ENCODE data around the gene TBC1D22A. TPM values are rescaled to one million over a fixed set of nuclear protein-coding genes. Genes with fewer than 3 reads are reported as not detected.
A peak's percentile ranks its signal among the peaks of the same experiment; 100 is the strongest.

TBC1D22A gene
- polyA plus RNA-seq, 1 of the 3 experiments (the other 2 are of a cell fraction), result 16.5 TPM

DNA sequence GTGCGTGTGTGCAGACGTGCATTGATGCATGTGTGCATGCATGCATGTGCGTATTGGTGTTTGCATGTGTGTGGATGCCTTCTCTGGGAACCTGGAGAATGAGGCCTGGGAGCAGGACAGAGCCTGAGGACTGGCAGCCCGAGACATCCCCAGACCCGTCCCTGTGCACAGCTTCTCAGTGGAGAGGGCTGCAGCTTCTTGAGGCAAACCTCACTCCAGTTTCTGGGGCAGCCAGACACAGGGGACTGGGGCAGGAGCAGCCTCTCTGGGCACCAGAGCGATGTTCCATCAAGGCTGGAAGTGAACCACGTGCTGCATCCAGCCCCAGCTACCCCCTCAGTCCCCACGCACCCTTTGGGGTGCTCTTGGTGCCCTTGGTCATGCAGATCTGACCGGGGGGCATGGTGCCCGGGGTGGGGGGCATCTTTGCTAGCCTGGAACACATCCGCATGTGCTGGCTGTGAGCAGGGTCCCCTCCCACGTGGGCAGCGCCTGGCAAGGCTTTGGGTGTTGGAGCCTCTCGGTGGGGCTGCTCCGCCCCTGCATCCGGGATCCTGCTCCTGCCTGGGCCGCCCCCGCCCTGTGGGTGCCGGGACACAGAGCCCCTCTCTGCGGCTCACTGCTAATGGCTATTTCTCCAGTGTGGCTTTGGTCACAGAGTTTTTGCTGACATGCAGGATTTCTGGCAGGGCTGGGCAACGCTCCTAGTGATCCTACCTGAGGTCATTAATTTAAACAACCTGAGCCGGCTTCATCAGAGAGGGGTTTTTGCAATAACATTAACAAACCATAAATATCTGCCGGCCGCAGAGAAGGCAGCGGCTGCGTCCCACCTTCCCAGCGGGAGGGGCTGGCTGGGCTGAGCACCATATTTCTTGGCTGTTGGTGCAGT lies 434.7 kb downstream of the TBC1D22A start:
- no peak overlapping the region for H3K4me2 ChIP-seq
- no peaks in the 10 kb centered on the region for H3K79me2 ChIP-seq (ENCODE audit: insufficient read depth)
- no peak overlapping the region for H3K9ac ChIP-seq
- H3K9me3 ChIP-seq, result no peaks in the 10 kb centered on the region
- no peaks in the 10 kb centered on the region; a peak in 1 of 4 replicates for H3K4me1 ChIP-seq (ENCODE audit: control insufficient read depth in 1 of 2, insufficient read depth in 2 of 2, low read depth in 1 of 2, low read length in 1 of 2)
- CTCF ChIA-PET, result no interaction called here
- no peaks in the 10 kb centered on the region for H3F3A ChIP-seq (replicated peaks; ENCODE audit: insufficient read depth)
- TF ChIP-seq USF2 (IDR thresholded peaks at IDR 0.05; ENCODE audit: borderline replicate concordance, low read depth, low read length) (no peak), JUND (IDR thresholded peaks at IDR 0.05) (no peak), ELF1 (IDR thresholded peaks at IDR 0.05) (no peak), NRF1 (IDR thresholded peaks at IDR 0.05; ENCODE audit: low read depth, low read length) (no peak)
- TF ChIP-seq, protein P1, sequence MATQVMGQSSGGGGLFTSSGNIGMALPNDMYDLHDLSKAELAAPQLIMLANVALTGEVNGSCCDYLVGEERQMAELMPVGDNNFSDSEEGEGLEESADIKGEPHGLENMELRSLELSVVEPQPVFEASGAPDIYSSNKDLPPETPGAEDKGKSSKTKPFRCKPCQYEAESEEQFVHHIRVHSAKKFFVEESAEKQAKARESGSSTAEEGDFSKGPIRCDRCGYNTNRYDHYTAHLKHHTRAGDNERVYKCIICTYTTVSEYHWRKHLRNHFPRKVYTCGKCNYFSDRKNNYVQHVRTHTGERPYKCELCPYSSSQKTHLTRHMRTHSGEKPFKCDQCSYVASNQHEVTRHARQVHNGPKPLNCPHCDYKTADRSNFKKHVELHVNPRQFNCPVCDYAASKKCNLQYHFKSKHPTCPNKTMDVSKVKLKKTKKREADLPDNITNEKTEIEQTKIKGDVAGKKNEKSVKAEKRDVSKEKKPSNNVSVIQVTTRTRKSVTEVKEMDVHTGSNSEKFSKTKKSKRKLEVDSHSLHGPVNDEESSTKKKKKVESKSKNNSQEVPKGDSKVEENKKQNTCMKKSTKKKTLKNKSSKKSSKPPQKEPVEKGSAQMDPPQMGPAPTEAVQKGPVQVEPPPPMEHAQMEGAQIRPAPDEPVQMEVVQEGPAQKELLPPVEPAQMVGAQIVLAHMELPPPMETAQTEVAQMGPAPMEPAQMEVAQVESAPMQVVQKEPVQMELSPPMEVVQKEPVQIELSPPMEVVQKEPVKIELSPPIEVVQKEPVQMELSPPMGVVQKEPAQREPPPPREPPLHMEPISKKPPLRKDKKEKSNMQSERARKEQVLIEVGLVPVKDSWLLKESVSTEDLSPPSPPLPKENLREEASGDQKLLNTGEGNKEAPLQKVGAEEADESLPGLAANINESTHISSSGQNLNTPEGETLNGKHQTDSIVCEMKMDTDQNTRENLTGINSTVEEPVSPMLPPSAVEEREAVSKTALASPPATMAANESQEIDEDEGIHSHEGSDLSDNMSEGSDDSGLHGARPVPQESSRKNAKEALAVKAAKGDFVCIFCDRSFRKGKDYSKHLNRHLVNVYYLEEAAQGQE (IDR thresholded peaks at IDR 0.05; ENCODE audit: low read depth, low read length), result no peak
- WGBS (ENCODE audit: low lambda C conversion rate), result 62% methylated on average over 6 of the region's 27 CpGs
- H3K9me2 ChIP-seq, result no peaks in the 10 kb centered on the region
- H4K20me1 ChIP-seq (ENCODE audit: insufficient read depth), result no peaks in the 10 kb centered on the region
- H2AFZ ChIP-seq (ENCODE audit: low read depth), result no peak overlapping the region
- POLR2A ChIA-PET, result no interaction called here
- no peak for DNase-seq
- no peaks in the 10 kb centered on the region for H3K27me3 ChIP-seq (ENCODE audit: insufficient read depth)
- no peak overlapping the region for H3K27ac ChIP-seq (ENCODE audit: low read depth in 2 of 2, low read length in 1 of 2)
- no peak overlapping the region for H3K4me3 ChIP-seq (ENCODE audit: low read depth in 2 of 2, low read length in 1 of 2)
- no peaks in the 10 kb centered on the region for H3K36me3 ChIP-seq (replicated peaks in 1 of 2; ENCODE audit: control insufficient read depth in 1 of 2, insufficient read depth in 2 of 2, low read length in 1 of 2)

DNA sequence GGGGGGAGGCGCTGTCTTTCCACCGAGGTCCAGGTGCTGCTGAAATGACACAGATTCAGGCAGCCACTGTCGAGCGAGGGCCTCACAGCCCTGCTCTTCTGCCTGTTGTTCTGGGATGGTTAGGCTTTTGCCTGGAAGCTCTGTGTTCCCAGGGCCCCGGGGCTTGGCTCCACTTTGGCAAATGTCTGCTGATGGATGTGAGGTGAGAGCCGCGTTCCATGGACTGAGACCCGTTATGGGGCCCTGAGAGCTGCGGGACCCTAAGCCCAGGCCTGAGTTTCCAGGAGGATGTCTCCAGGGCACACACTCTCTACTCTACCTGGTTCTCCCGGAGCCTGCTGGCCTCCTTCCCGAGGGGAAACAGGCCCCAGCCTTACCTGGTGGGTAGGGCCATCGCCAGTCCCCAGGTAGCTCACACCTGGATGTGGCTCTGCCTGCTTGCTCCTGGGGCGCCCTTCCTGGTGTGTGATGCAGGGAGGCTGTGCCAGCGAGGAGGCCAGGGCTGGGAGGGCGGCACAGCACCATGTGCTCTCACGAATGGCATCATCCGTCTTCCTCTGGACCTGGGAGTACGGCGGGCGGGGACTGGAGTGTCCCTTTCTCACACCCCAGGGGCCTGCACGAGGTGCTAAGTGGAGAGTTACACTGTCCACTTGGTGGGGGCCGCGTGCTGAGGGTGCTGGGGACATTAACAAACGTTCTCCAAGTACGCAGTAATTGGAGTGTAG lies 435.5 kb downstream of the TBC1D22A start:
- POLR2A ChIA-PET, result no interaction called here
- CTCF ChIA-PET, result no interaction called here
- Histone ChIP-seq H3K27ac (ENCODE audit: low read depth in 2 of 2, low read length in 1 of 2) (no peak overlapping the region), H3K9ac (no peak overlapping the region), H3K79me2 (ENCODE audit: insufficient read depth) (no peaks in the 10 kb centered on the region), H3K36me3 (replicated peaks in 1 of 2; ENCODE audit: control insufficient read depth in 1 of 2, insufficient read depth in 2 of 2, low read length in 1 of 2) (no peaks in the 10 kb centered on the region), H3K4me2 (no peak overlapping the region), H3K4me3 (ENCODE audit: low read depth in 2 of 2, low read length in 1 of 2) (no peak overlapping the region), H3K27me3 (ENCODE audit: insufficient read depth) (no peaks in the 10 kb centered on the region), H4K20me1 (ENCODE audit: insufficient read depth) (no peaks in the 10 kb centered on the region), H3F3A (replicated peaks; ENCODE audit: insufficient read depth) (no peaks in the 10 kb centered on the region), H3K4me1 (ENCODE audit: control insufficient read depth in 1 of 2, insufficient read depth in 2 of 2, low read depth in 1 of 2, low read length in 1 of 2) (no peaks in the 10 kb centered on the region; a peak in 1 of 4 replicates), H3K9me3 (no peaks in the 10 kb centered on the region), H2AFZ (ENCODE audit: low read depth) (no peak overlapping the region), H3K9me2 (no peaks in the 10 kb centered on the region)
- WGBS (ENCODE audit: low lambda C conversion rate), result 59% methylated on average over 16 of the region's 25 CpGs
- DNase-seq, result peak; percentile 30
- TF ChIP-seq GATA2 (CRISPR knock-in tag; IDR thresholded peaks at IDR 0.05) (no peak), NRF1 (IDR thresholded peaks at IDR 0.05; ENCODE audit: low read depth, low read length) (no peak), MXI1 (IDR thresholded peaks at IDR 0.05; ENCODE audit: low read depth, low read length) (no peak), TEAD4 (IDR thresholded peaks at IDR 0.05; ENCODE audit: borderline replicate concordance, insufficient read depth) (no peak), RCOR1 (IDR thresholded peaks at IDR 0.05; ENCODE audit: low read length) (no peak), MAX (IDR thresholded peaks at IDR 0.05; ENCODE audit: low read depth) (no peak), ELF1 (IDR thresholded peaks at IDR 0.05) (no peak), USF2 (IDR thresholded peaks at IDR 0.05; ENCODE audit: borderline replicate concordance, low read depth, low read length) (no peak), CTCF (IDR thresholded peaks at IDR 0.05) (no peak), ZBTB33 (IDR thresholded peaks at IDR 0.05; ENCODE audit: borderline replicate concordance, low read depth) (no peak)
